Central memory CD8-positive, alpha-beta T cell (primary cell): ENCODE measurements around the gene PIK3C2B.

Experiments
- ATAC-seq: fragments of 150-1000 bp; cut with Tn5 transposase; replicated peaks from 2 replicates; pipeline ENCODE4 v1.10.0; 2022; ENCODE audit warnings: mild to moderate bottlenecking, moderate FRiP score, moderate number of reproducible peaks; ENCODE audit not compliant: poor library complexity, severe bottlenecking; ENCODE audit errors: extremely low read depth
- DNase-seq, 2 donors: peaks; one replicate each; pipeline ENCODE4 v3.0.0; 2021; ENCODE audit warnings: low spot score in 2 of 2
- H3K27ac Mint-ChIP-seq: one replicate; pipeline ENCODE4 v1.8.0; 2022; ENCODE audit warnings: low read depth, mild to moderate bottlenecking, moderate library complexity, mixed read lengths
- H3K27me3 Mint-ChIP-seq: one replicate; pipeline ENCODE4 v1.8.0; 2022; ENCODE audit warnings: mixed read lengths
- H3K36me3 Mint-ChIP-seq: one replicate; pipeline ENCODE4 v1.8.0; 2022; ENCODE audit warnings: mild to moderate bottlenecking, moderate library complexity, mixed read lengths; ENCODE audit not compliant: insufficient read depth
- H3K4me1 Mint-ChIP-seq: one replicate; pipeline ENCODE4 v1.8.0; 2022; ENCODE audit warnings: mixed read lengths
- H3K4me3 Mint-ChIP-seq: one replicate; pipeline ENCODE4 v1.8.0; 2022; ENCODE audit warnings: mild to moderate bottlenecking, moderate library complexity, mixed read lengths
- H3K9me3 Mint-ChIP-seq: one replicate; pipeline ENCODE4 v1.8.0; 2022; ENCODE audit warnings: mixed read lengths

Gene PIK3C2B

GRCh38 chr1:204457666-204458065, 36.9 kb downstream of the PIK3C2B start:
- no peaks in the 10 kb centered on the region for H3K9me3 Mint-ChIP-seq
- no peak overlapping the region for H3K4me3 Mint-ChIP-seq
- ATAC-seq (no peak), DNase-seq (no peak)
- no peaks in the 10 kb centered on the region for H3K27me3 Mint-ChIP-seq
- peaks cover 12% of the 10 kb centered on the region for H3K36me3 Mint-ChIP-seq
- H3K4me1 Mint-ChIP-seq, result peaks cover 29% of the 10 kb centered on the region
- peak overlapping the region; percentile 72 for H3K27ac Mint-ChIP-seq

- DNase-seq (no peak), ATAC-seq (no peak)
- Mint-ChIP-seq H3K36me3 (peaks cover 12% of the 10 kb centered on the region), H3K4me3 (no peak overlapping the region), H3K9me3 (no peaks in the 10 kb centered on the region), H3K4me1 (peaks cover 24% of the 10 kb centered on the region), H3K27ac (no peak overlapping the region), H3K27me3 (no peaks in the 10 kb centered on the region)
These were observed 37.7 kb downstream of the PIK3C2B start for GRCh38 chr1:204456826-204457442.

GRCh38 chr1:204455831-204456145, 38.8 kb downstream of the PIK3C2B start:
- ATAC-seq (no peak), DNase-seq (no peak)
- Mint-ChIP-seq H3K9me3 (no peaks in the 10 kb centered on the region), H3K27me3 (no peaks in the 10 kb centered on the region), H3K4me3 (no peak overlapping the region), H3K36me3 (peaks cover 12% of the 10 kb centered on the region), H3K4me1 (peaks cover 12% of the 10 kb centered on the region), H3K27ac (no peak overlapping the region)

GRCh38 chr1:204455063-204455830, 39.4 kb downstream of the PIK3C2B start:
- no peak for DNase-seq
- H3K36me3 Mint-ChIP-seq, result peaks cover 13% of the 10 kb centered on the region
- H3K27me3 Mint-ChIP-seq, result no peaks in the 10 kb centered on the region
- no peak overlapping the region for H3K4me3 Mint-ChIP-seq
- no peaks in the 10 kb centered on the region for H3K9me3 Mint-ChIP-seq
- H3K4me1 Mint-ChIP-seq, result peaks cover 14% of the 10 kb centered on the region
- no peak for ATAC-seq
- peak overlapping the region; percentile 87 for H3K27ac Mint-ChIP-seq

GRCh38 chr1:204454476-204454875, 40.1 kb downstream of the PIK3C2B start:
- DNase-seq (no peak), ATAC-seq (no peak)
- Mint-ChIP-seq H3K4me3 (no peak overlapping the region), H3K4me1 (peaks cover 16% of the 10 kb centered on the region), H3K27me3 (no peaks in the 10 kb centered on the region), H3K27ac (peak overlapping the region; percentile 87), H3K36me3 (peaks cover 13% of the 10 kb centered on the region), H3K9me3 (no peaks in the 10 kb centered on the region)

GRCh38 chr1:204453141-204453772, 41.3 kb downstream of the PIK3C2B start:
- Mint-ChIP-seq H3K4me1 (peaks cover 16% of the 10 kb centered on the region), H3K36me3 (peaks cover 13% of the 10 kb centered on the region)
- peak; percentile 56 to 80 for DNase-seq

GRCh38 chr1:204451352-204452124, 43.1 kb downstream of the PIK3C2B start:
- ATAC-seq (no peak), DNase-seq (no peak)
- H3K36me3 Mint-ChIP-seq, result peaks cover 16% of the 10 kb centered on the region
- H3K27ac Mint-ChIP-seq, result peak overlapping the region; percentile 87
- peaks cover 19% of the 10 kb centered on the region for H3K4me1 Mint-ChIP-seq
- H3K27me3 Mint-ChIP-seq, result no peaks in the 10 kb centered on the region
- H3K4me3 Mint-ChIP-seq, result no peak overlapping the region
- H3K9me3 Mint-ChIP-seq, result no peaks in the 10 kb centered on the region

More at GRCh38 chr1:204453141-204453772, 41.3 kb downstream of the PIK3C2B start:
- peak; percentile 100 for ATAC-seq
- Mint-ChIP-seq H3K4me3 (peak overlapping the region; percentile 49), H3K27ac (peak overlapping the region; percentile 87), H3K9me3 (no peaks in the 10 kb centered on the region), H3K27me3 (no peaks in the 10 kb centered on the region)

- Mint-ChIP-seq H3K9me3 (no peaks in the 10 kb centered on the region), H3K27ac (peak overlapping the region; percentile 80), H3K4me1 (peaks cover 23% of the 10 kb centered on the region), H3K36me3 (peaks cover 20% of the 10 kb centered on the region), H3K4me3 (no peak overlapping the region), H3K27me3 (no peaks in the 10 kb centered on the region)
- no peak for ATAC-seq
- no peak for DNase-seq
These were observed 43.9 kb downstream of the PIK3C2B start for GRCh38 chr1:204450461-204451257.

GRCh38 chr1:204449678-204450280, 44.8 kb downstream of the PIK3C2B start:
- ATAC-seq (no peak), DNase-seq (no peak)
- Mint-ChIP-seq H3K27ac (peak overlapping the region; percentile 80), H3K36me3 (peaks cover 20% of the 10 kb centered on the region), H3K9me3 (no peaks in the 10 kb centered on the region), H3K4me1 (peaks cover 23% of the 10 kb centered on the region), H3K27me3 (no peaks in the 10 kb centered on the region), H3K4me3 (no peak overlapping the region)

GRCh38 chr1:204448991-204449677, 45.5 kb downstream of the PIK3C2B start:
- Mint-ChIP-seq H3K36me3 (peaks cover 21% of the 10 kb centered on the region), H3K27me3 (no peaks in the 10 kb centered on the region), H3K9me3 (no peaks in the 10 kb centered on the region), H3K4me1 (peaks cover 23% of the 10 kb centered on the region), H3K27ac (peak overlapping the region; percentile 80), H3K4me3 (no peak overlapping the region)
- ATAC-seq (no peak), DNase-seq (no peak)

GRCh38 chr1:204448344-204448964, 46.2 kb downstream of the PIK3C2B start:
- no peak for ATAC-seq
- no peak overlapping the region for H3K4me3 Mint-ChIP-seq
- DNase-seq, result no peak
- peaks cover 21% of the 10 kb centered on the region for H3K4me1 Mint-ChIP-seq
- H3K27ac Mint-ChIP-seq, result peak overlapping the region; percentile 80
- no peaks in the 10 kb centered on the region for H3K9me3 Mint-ChIP-seq
- H3K36me3 Mint-ChIP-seq, result peaks cover 22% of the 10 kb centered on the region
- H3K27me3 Mint-ChIP-seq, result no peaks in the 10 kb centered on the region
